ENCODE results near the gene LRRC25.

LRRC25 gene

DNA sequence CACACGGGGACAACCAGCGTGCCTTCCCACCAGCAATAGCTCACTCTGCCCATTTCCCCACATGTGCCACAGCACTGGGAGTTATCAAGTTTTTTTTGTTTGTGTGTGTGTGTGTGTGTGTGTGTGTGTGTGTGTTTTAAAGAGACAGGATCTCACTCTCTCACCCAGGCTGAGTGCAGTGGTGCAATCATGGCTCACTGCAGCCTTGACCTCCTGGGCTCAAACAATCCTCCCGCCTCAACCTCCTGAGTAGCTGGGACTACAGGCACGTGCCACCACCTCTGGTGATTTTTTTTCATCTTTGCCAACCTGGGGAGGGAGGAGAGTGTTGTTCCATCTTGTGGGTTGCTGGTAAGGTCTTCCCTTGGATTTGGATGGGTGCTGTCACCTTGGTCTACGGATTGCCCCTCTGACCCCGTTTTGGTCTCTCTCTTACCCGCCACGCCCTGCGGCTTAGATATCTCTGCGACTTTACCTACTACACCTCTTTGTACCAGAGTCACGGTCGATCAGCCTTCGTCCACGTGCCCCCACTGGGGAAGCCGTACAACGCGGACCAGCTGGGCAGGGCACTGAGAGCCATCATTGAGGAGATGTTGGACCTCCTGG lies 34.4 kb downstream of the LRRC25 start (continued):
- TF ChIP-seq ZNF707 (tag by site-specific recombination; IDR thresholded peaks at IDR 0.05) (no peak), GLI2 (tag by site-specific recombination; IDR thresholded peaks at IDR 0.05; ENCODE audit: borderline replicate concordance, low read depth) (no peak), ZNF112 (tag by site-specific recombination; IDR thresholded peaks at IDR 0.05) (no peak), OSR2 (tag by site-specific recombination; IDR thresholded peaks at IDR 0.05) (no peak), ZNF324 (tag by site-specific recombination; IDR thresholded peaks at IDR 0.05) (peak; percentile 32; the same call in 1 of the 2 replicates), GLIS2 (tag by site-specific recombination; IDR thresholded peaks at IDR 0.05) (no peak), ZNF24 (tag by site-specific recombination; IDR thresholded peaks at IDR 0.05) (no peak), ZNF843 (tag by site-specific recombination; IDR thresholded peaks at IDR 0.05) (no peak), ZNF184 (tag by site-specific recombination; IDR thresholded peaks at IDR 0.05) (no peak), ZNF335 (tag by site-specific recombination; conservative IDR thresholded peaks at IDR 0.05) (no peak), GLIS1 (tag by site-specific recombination; IDR thresholded peaks at IDR 0.05) (peak; percentile 51), ZNF76 (tag by site-specific recombination; IDR thresholded peaks at IDR 0.05; ENCODE audit: borderline replicate concordance, low read depth) (0 out of 2 replicates have a peak, but pooled peaks have one; percentile 22), ZNF140 (tag by site-specific recombination; IDR thresholded peaks at IDR 0.05) (no peak), ZNF837 (tag by site-specific recombination; IDR thresholded peaks at IDR 0.05) (no peak), ZIC2 (tag by site-specific recombination; IDR thresholded peaks at IDR 0.05) (peak; percentile 27; the same call in 1 of the 2 replicates), ZNF132 (tag by site-specific recombination; IDR thresholded peaks at IDR 0.05; ENCODE audit: borderline replicate concordance) (no peak), KLF8 (tag by site-specific recombination; IDR thresholded peaks at IDR 0.05) (no peak), MZF1 (tag by site-specific recombination; IDR thresholded peaks at IDR 0.05; ENCODE audit: borderline replicate concordance) (no peak), ZNF664 (tag by site-specific recombination; IDR thresholded peaks at IDR 0.05) (no peak), FEZF1 (tag by site-specific recombination; IDR thresholded peaks at IDR 0.05) (no peak), ZNF341 (tag by site-specific recombination; IDR thresholded peaks at IDR 0.05; ENCODE audit: low read depth) (no peak), RBAK (tag by site-specific recombination; IDR thresholded peaks at IDR 0.05) (no peak)
- TF ChIP-seq, protein P1, sequence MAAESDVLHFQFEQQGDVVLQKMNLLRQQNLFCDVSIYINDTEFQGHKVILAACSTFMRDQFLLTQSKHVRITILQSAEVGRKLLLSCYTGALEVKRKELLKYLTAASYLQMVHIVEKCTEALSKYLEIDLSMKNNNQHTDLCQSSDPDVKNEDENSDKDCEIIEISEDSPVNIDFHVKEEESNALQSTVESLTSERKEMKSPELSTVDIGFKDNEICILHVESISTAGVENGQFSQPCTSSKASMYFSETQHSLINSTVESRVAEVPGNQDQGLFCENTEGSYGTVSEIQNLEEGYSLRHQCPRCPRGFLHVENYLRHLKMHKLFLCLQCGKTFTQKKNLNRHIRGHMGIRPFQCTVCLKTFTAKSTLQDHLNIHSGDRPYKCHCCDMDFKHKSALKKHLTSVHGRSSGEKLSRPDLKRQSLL (tag by site-specific recombination; IDR thresholded peaks at IDR 0.05) = no peak
- TF ChIP-seq, protein P2, sequence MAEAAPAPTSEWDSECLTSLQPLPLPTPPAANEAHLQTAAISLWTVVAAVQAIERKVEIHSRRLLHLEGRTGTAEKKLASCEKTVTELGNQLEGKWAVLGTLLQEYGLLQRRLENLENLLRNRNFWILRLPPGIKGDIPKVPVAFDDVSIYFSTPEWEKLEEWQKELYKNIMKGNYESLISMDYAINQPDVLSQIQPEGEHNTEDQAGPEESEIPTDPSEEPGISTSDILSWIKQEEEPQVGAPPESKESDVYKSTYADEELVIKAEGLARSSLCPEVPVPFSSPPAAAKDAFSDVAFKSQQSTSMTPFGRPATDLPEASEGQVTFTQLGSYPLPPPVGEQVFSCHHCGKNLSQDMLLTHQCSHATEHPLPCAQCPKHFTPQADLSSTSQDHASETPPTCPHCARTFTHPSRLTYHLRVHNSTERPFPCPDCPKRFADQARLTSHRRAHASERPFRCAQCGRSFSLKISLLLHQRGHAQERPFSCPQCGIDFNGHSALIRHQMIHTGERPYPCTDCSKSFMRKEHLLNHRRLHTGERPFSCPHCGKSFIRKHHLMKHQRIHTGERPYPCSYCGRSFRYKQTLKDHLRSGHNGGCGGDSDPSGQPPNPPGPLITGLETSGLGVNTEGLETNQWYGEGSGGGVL (tag by site-specific recombination; IDR thresholded peaks at IDR 0.05) = no peak
- TF ChIP-seq, protein P3, sequence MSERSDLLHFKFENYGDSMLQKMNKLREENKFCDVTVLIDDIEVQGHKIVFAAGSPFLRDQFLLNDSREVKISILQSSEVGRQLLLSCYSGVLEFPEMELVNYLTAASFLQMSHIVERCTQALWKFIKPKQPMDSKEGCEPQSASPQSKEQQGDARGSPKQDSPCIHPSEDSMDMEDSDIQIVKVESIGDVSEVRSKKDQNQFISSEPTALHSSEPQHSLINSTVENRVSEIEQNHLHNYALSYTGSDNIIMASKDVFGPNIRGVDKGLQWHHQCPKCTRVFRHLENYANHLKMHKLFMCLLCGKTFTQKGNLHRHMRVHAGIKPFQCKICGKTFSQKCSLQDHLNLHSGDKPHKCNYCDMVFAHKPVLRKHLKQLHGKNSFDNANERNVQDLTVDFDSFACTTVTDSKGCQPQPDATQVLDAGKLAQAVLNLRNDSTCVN (tag by site-specific recombination; optimal IDR thresholded peaks at IDR 0.05) = peak; percentile 6
- TF ChIP-seq, protein P4, sequence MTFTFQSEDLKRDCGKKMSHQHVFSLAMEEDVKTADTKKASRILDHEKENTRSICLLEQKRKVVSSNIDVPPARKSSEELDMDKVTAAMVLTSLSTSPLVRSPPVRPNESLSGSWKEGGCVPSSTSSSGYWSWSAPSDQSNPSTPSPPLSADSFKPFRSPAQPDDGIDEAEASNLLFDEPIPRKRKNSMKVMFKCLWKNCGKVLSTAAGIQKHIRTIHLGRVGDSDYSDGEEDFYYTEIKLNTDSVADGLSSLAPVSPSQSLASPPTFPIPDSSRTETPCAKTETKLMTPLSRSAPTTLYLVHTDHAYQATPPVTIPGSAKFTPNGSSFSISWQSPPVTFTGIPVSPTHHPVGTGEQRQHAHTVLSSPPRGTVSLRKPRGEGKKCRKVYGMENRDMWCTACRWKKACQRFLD (tag by site-specific recombination; IDR thresholded peaks at IDR 0.05) = no peak
- TF ChIP-seq, protein P5, sequence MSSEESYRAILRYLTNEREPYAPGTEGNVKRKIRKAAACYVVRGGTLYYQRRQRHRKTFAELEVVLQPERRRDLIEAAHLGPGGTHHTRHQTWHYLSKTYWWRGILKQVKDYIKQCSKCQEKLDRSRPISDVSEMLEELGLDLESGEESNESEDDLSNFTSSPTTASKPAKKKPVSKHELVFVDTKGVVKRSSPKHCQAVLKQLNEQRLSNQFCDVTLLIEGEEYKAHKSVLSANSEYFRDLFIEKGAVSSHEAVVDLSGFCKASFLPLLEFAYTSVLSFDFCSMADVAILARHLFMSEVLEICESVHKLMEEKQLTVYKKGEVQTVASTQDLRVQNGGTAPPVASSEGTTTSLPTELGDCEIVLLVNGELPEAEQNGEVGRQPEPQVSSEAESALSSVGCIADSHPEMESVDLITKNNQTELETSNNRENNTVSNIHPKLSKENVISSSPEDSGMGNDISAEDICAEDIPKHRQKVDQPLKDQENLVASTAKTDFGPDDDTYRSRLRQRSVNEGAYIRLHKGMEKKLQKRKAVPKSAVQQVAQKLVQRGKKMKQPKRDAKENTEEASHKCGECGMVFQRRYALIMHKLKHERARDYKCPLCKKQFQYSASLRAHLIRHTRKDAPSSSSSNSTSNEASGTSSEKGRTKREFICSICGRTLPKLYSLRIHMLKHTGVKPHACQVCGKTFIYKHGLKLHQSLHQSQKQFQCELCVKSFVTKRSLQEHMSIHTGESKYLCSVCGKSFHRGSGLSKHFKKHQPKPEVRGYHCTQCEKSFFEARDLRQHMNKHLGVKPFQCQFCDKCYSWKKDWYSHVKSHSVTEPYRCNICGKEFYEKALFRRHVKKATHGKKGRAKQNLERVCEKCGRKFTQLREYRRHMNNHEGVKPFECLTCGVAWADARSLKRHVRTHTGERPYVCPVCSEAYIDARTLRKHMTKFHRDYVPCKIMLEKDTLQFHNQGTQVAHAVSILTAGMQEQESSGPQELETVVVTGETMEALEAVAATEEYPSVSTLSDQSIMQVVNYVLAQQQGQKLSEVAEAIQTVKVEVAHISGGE (tag by site-specific recombination; conservative IDR thresholded peaks at IDR 0.05; ENCODE audit: low read depth) = no peak
- TF ChIP-seq, protein P6, sequence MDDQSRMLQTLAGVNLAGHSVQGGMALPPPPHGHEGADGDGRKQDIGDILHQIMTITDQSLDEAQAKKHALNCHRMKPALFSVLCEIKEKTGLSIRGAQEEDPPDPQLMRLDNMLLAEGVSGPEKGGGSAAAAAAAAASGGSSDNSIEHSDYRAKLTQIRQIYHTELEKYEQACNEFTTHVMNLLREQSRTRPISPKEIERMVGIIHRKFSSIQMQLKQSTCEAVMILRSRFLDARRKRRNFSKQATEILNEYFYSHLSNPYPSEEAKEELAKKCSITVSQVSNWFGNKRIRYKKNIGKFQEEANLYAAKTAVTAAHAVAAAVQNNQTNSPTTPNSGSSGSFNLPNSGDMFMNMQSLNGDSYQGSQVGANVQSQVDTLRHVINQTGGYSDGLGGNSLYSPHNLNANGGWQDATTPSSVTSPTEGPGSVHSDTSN (CRISPR knock-in tag; IDR thresholded peaks at IDR 0.05) = no peak

All from HEK293 (cell line).